LNCaP clone FGC (cell line): ENCODE results near the gene THUMPD3.
A peak's percentile ranks its signal among the peaks of the same experiment; 100 is the strongest.

Experiments
- DNase-seq: peaks from one replicate; pipeline ENCODE4 v3.0.0-alpha.2; 2011; ENCODE audit warnings: low read depth
- H3K4me3 ChIP-seq: 2 replicates; pipeline ENCODE4 v1.5.1; 2011; ENCODE audit warnings: mild to moderate bottlenecking, low read depth, low read length, control low read depth
- CTCF ChIP-seq: IDR thresholded peaks from 2 replicates; pipeline ENCODE4 v1.5.1; 2012; ENCODE audit warnings: mild to moderate bottlenecking; ENCODE audit not compliant: control insufficient read depth, insufficient read depth; ENCODE audit errors: extremely low read depth

Gene THUMPD3

GRCh38 chr3:9352917-9353752 lies 9.7 kb upstream of the THUMPD3 start:
- peak; percentile 91 for DNase-seq
- peak; percentile 88 for TF ChIP-seq CTCF
- peak overlapping the region; percentile 9 for H3K4me3 ChIP-seq

- H3K4me3 ChIP-seq, result peak overlapping the region; percentile 73
- DNase-seq, result no peak
Measured at GRCh38 chr3:9361691-9362388, 1.0 kb upstream of the THUMPD3 start.

GRCh38 chr3:9369508-9369907 lies 6.7 kb downstream of the THUMPD3 start:
- DNase-seq, result no peak
- H3K4me3 ChIP-seq, result no peak overlapping the region
- no peak for TF ChIP-seq CTCF

More at GRCh38 chr3:9361691-9362388, 1.0 kb upstream of the THUMPD3 start:
- no peak for TF ChIP-seq CTCF

GRCh38 chr3:9373465-9373864 lies 10.6 kb downstream of the THUMPD3 start:
- no peak overlapping the region for H3K4me3 ChIP-seq
- DNase-seq, result no peak
- TF ChIP-seq CTCF, result no peak

GRCh38 chr3:9377981-9378380 lies 15.1 kb downstream of the THUMPD3 start:
- no peak overlapping the region for H3K4me3 ChIP-seq
- no peak for TF ChIP-seq CTCF
- no peak for DNase-seq

GRCh38 chr3:9379327-9379726 lies 16.5 kb downstream of the THUMPD3 start:
- no peak for TF ChIP-seq CTCF
- no peak overlapping the region for H3K4me3 ChIP-seq

GRCh38 chr3:9380014-9380413 lies 17.2 kb downstream of the THUMPD3 start:
- no peak for TF ChIP-seq CTCF
- DNase-seq, result no peak
- no peak overlapping the region for H3K4me3 ChIP-seq

More at GRCh38 chr3:9379327-9379726, 16.5 kb downstream of the THUMPD3 start:
- no peak for DNase-seq
